GM12878 (cell line): Measurements from ENCODE around the gene LYZL1. TPM values are rescaled to one million over a fixed set of nuclear protein-coding genes. Genes with fewer than 3 reads are reported as not detected.

Experiments used
- ATAC-seq: fragments of 200-7000 bp; cut with Tn5 transposase; 3 replicates; pipeline ENCODE4 v1.9.1; 2020; ENCODE audit warnings: mild to moderate bottlenecking, moderate library complexity
- BruUV-seq: library from RNA; stranded (reverse); fragments of 400-500 nt; replicated peaks from 2 replicates; lab custom pipeline; 2021; lab: Mats Ljungman, UMichigan
- CTCF ChIA-PET: fragments of 300-600 bp; sonication (Branson Sonifier 250); formaldehyde crosslinking; extraction: SDS; loops from one replicate; lab custom pipeline; 2021; ENCODE audit warnings: inconsistent platforms; lab: Yijun Ruan, JAX
- POLR2A ChIA-PET: fragments of 350-600 bp; formaldehyde crosslinking; extraction: SDS; loops from one replicate; lab custom pipeline; 2021; ENCODE audit warnings: inconsistent platforms; lab: Charles Lee
- RAD21 ChIA-PET: fragments of 300-600 bp; sonication (Branson Sonifier 250); formaldehyde crosslinking; loops from one replicate; lab custom pipeline; 2023; ENCODE audit warnings: antibody characterized with exemption; ENCODE audit not compliant: unreplicated experiment; lab: Charles Lee
- SMC1A ChIA-PET: fragments of 300-600 bp; sonication (Branson Sonifier 250); formaldehyde crosslinking; loops from one replicate; lab custom pipeline; 2023; ENCODE audit not compliant: unreplicated experiment, uncharacterized antibody; lab: Charles Lee
- DNase-seq: peaks from one replicate; pipeline ENCODE4 v3.0.0-alpha.2; 2011; ENCODE audit warnings: low read depth, low spot score
- FAIRE-seq: peaks from 3 replicates; lab custom pipeline; 2011; peaks lifted over from hg19 to GRCh38; lab: Jason Lieb, UNC
- H2AFZ ChIP-seq: 2 replicates; pipeline ENCODE4 v1.6.0; 2011; ENCODE audit warnings: low read depth, low read length, control low read depth; ENCODE audit not compliant: control insufficient read depth
- H3K27ac ChIP-seq: 2 replicates; pipeline ENCODE4 v1.5.1; 2011; ENCODE audit warnings: control low read depth; ENCODE audit not compliant: control insufficient read depth, insufficient read depth
- H3K27me3 ChIP-seq, 2 experiments: replicated peaks in 1 of 2; 2 replicates each; pipeline versions ENCODE4 v1.6.0 to v1.6.1; 2011; ENCODE audit warnings: low read length in 1 of 2; ENCODE audit not compliant: control insufficient read depth in 2 of 2, insufficient read depth in 2 of 2
- H3K36me3 ChIP-seq, 2 experiments: 2 replicates each; pipeline ENCODE4 v1.5.1; 2011; ENCODE audit warnings: low read length in 1 of 2; ENCODE audit not compliant: control insufficient read depth in 2 of 2, insufficient read depth in 2 of 2
- H3K4me1 ChIP-seq: 2 replicates; pipeline ENCODE4 v1.6.1; 2011; ENCODE audit warnings: mild to moderate bottlenecking, low read length, moderate library complexity, mixed read lengths; ENCODE audit not compliant: control insufficient read depth, insufficient read depth
- H3K4me2 ChIP-seq: 2 replicates; pipeline ENCODE4 v1.6.0; 2011; ENCODE audit warnings: control low read depth; ENCODE audit not compliant: control insufficient read depth, insufficient read depth
- H3K4me3 ChIP-seq: fragments of 200-600 bp; sonication (generic); 2 replicates; pipeline ENCODE4 v1.5.1; 2016
- H3K79me2 ChIP-seq: 2 replicates; pipeline ENCODE4 v1.6.0; 2011; ENCODE audit warnings: low read length; ENCODE audit not compliant: control insufficient read depth, insufficient read depth
- H3K9ac ChIP-seq: 2 replicates; pipeline ENCODE4 v1.8.0; 2011; ENCODE audit warnings: low read length, control low read depth, mixed read lengths; ENCODE audit not compliant: control insufficient read depth, insufficient read depth
- H3K9me3 ChIP-seq: replicated peaks from 3 replicates; pipeline ENCODE4 v1.5.1; 2011; ENCODE audit warnings: mild to moderate bottlenecking, low read length; ENCODE audit not compliant: control insufficient read depth, insufficient read depth
- H4K20me1 ChIP-seq: 2 replicates; pipeline ENCODE4 v1.6.0; 2011; ENCODE audit not compliant: control insufficient read depth, insufficient read depth
- BACH1 ChIP-seq: fragments of 450-650 bp; IDR thresholded peaks from 2 replicates; pipeline ENCODE4 v1.6.1; 2017; ENCODE audit warnings: mild to moderate bottlenecking, borderline replicate concordance
- CBFB ChIP-seq: IDR thresholded peaks from 2 replicates; pipeline ENCODE4 v1.6.1; 2016; ENCODE audit warnings: antibody characterized with exemption, low read depth
- FOXM1 ChIP-seq: IDR thresholded peaks from 2 replicates; pipeline ENCODE4 v1.6.1; 2012; ENCODE audit warnings: low read depth, mild to moderate bottlenecking, inconsistent platforms, low read length, moderate library complexity
- GATAD2B ChIP-seq: fragments of 450-650 bp; conservative IDR thresholded peaks from 2 replicates; pipeline ENCODE4 v1.6.1; 2017; ENCODE audit warnings: low read depth, mild to moderate bottlenecking, moderate library complexity
- HDAC2 ChIP-seq: fragments of 200-600 bp; sonication (generic); IDR thresholded peaks from 2 replicates; pipeline ENCODE4 v1.6.1; 2017
- IRF5 ChIP-seq: fragments of 450-650 bp; IDR thresholded peaks from 2 replicates; pipeline ENCODE4 v1.6.1; 2017; ENCODE audit warnings: borderline replicate concordance
- LARP7 ChIP-seq: fragments of 450-650 bp; IDR thresholded peaks from 2 replicates; pipeline ENCODE4 v1.6.1; 2017; ENCODE audit warnings: mild to moderate bottlenecking
- MAX ChIP-seq: IDR thresholded peaks from 2 replicates; pipeline ENCODE4 v1.6.1; 2012; ENCODE audit warnings: low read depth, low read length, improper control_type of control experiment
- MTA2 ChIP-seq: fragments of 450-650 bp; IDR thresholded peaks from 2 replicates; pipeline ENCODE4 v1.6.1; 2016; ENCODE audit warnings: low read depth, mild to moderate bottlenecking, moderate library complexity
- MYB ChIP-seq: fragments of 150-350 bp; IDR thresholded peaks from 2 replicates; pipeline ENCODE4 v1.6.1; 2014; ENCODE audit warnings: mild to moderate bottlenecking, low read depth, low read length, borderline replicate concordance
- MYC ChIP-seq: IDR thresholded peaks from 2 replicates; pipeline ENCODE4 v1.6.1; 2011; ENCODE audit warnings: mild to moderate bottlenecking, low read length, moderate library complexity, inconsistent platforms; ENCODE audit not compliant: insufficient read depth, insufficient replicate concordance, insufficient read length, severe bottlenecking
- NFXL1 ChIP-seq: fragments of 450-650 bp; IDR thresholded peaks from 2 replicates; pipeline ENCODE4 v1.6.1; 2017; ENCODE audit warnings: antibody characterized with exemption, mild to moderate bottlenecking, borderline replicate concordance
- NFYA ChIP-seq: IDR thresholded peaks from 2 replicates; pipeline ENCODE4 v1.6.1; 2011; ENCODE audit warnings: low read depth, mild to moderate bottlenecking, low read length, improper control_type of control experiment, borderline replicate concordance
- PKNOX1 ChIP-seq: fragments of 450-650 bp; IDR thresholded peaks from 2 replicates; pipeline ENCODE4 v1.6.1; 2016; ENCODE audit warnings: mild to moderate bottlenecking
- POLR2AphosphoS5 ChIP-seq: IDR thresholded peaks from 2 replicates; pipeline ENCODE4 v1.6.1; 2011; ENCODE audit warnings: mild to moderate bottlenecking, low read length, inconsistent platforms
- SREBF1 ChIP-seq: IDR thresholded peaks from 2 replicates; pipeline ENCODE4 v1.6.1; 2012; ENCODE audit warnings: mild to moderate bottlenecking, low read length
- ZBTB11 ChIP-seq: fragments of 450-650 bp; formaldehyde crosslinking; IDR thresholded peaks from 2 replicates; pipeline ENCODE4 v1.5.0; 2022; ENCODE audit warnings: mild to moderate bottlenecking, missing genetic modification characterization
- WGBS: methylation state at CpG from one replicate; pipeline ENCODE4 v1.1.6; 2016; ENCODE audit warnings: low lambda C conversion rate; ENCODE audit not compliant: insufficient replicate concordance, insufficient coverage; ENCODE audit errors: missing lambda C conversion rate; 5-methylcytosine and 5-hydroxymethylcytosine counted together
- in situ Hi-C: fragments of 300-500 bp; cut with MboI; formaldehyde crosslinking; loops from 9 replicates; pipeline ENCODE4 v1.14.3; 2018; ENCODE audit warnings: mixed read lengths
- intact Hi-C: fragments of 100-400 bp; cut with micrococcal nuclease; formaldehyde crosslinking; loops from one replicate; pipeline ENCODE4 v1.14.2; 2022; ENCODE audit not compliant: unreplicated experiment
- polyA plus RNA-seq, 11 experiments: library from polyadenylated mRNA; depleted of rRNA in 4 of 11; unstranded in 6 of 11; stranded (reverse) in 5 of 11; fragments of >200 nt; fragmentation: Nextera tagmentation in 4 of 11; fragmentation: Illumina TruSeq in 1 of 11; extraction: Ambion mirVana in 4 of 11; extraction: Trizol in 1 of 11; gene quantifications; 1 replicate in 1 of 11; 2 replicates in 10 of 11; pipeline versions ENCODE4 v1.2.1 to v1.2.3, GENCODE V29; 2011 to 2016; ENCODE audit warnings: inconsistent platforms in 2 of 11, missing spikeins in 2 of 11, low read depth in 1 of 11
- total RNA-seq, 4 experiments: library from RNA; depleted of rRNA in 3 of 4; stranded (reverse); fragments of >200 nt in 3 of 4; fragmentation: Illumina TruSeq in 1 of 4; extraction: Trizol in 1 of 4; gene quantifications; 2 replicates each; pipeline versions ENCODE4 v1.2.1 to v1.2.3, GENCODE V29; 2013 to 2021

The LYZL1 gene
- total and polyA plus RNA-seq, 10 of the 15 experiments (the other 5 are each of a cell fraction or from before 2014, with no cell fraction given), result not detected

GRCh38 chr10:29257106-29257783, 31.6 kb upstream of the LYZL1 start:
- H3K36me3 ChIP-seq, result no peaks in the 10 kb centered on the region
- FAIRE-seq, result no peak
- no peak overlapping the region for H3K4me2 ChIP-seq
- no peak overlapping the region for H3K4me3 ChIP-seq
- no peak overlapping the region for H3K27ac ChIP-seq
- SMC1A ChIA-PET, result interaction anchor here (0.6 to 0.7 kb wide), 2 partner anchors 418 to 935 kb away, joined by 3 to 4 read pairs; no protein-coding TSS in a partner anchor
- no peak for DNase-seq
- WGBS, result 20% methylated on average over 11 of the region's 11 CpGs
- H2AFZ ChIP-seq, result no peak overlapping the region
- BruUV-seq, result no TSS peak
- in situ Hi-C loops, result no loop called here
- no peak overlapping the region for H3K9ac ChIP-seq
- intact Hi-C loops, result loop anchor here (5.0 kb wide), 1 partner anchor 45 kb away; no protein-coding TSS in a partner anchor
- CTCF ChIA-PET, result no interaction called here
- no peaks in the 10 kb centered on the region for H3K9me3 ChIP-seq
- H3K4me1 ChIP-seq, result no peaks in the 10 kb centered on the region
- no peak for ATAC-seq
- RAD21 ChIA-PET, result no interaction called here
- H4K20me1 ChIP-seq, result no peaks in the 10 kb centered on the region
- H3K79me2 ChIP-seq, result no peaks in the 10 kb centered on the region
- H3K27me3 ChIP-seq, result peaks cover 0 to 2% of the 10 kb centered on the region in 2 experiments; a peak in 3 of 4 replicates
- POLR2A ChIA-PET, result no interaction called here
- no peak for TF ChIP-seq LARP7
- TF ChIP-seq NFYA, result no peak
- TF ChIP-seq MYB, result no peak
- no peak for TF ChIP-seq PKNOX1
- TF ChIP-seq SREBF1, result no peak
- no peak for TF ChIP-seq MYC
- TF ChIP-seq CBFB, result no peak
- no peak for TF ChIP-seq POLR2AphosphoS5
- no peak for TF ChIP-seq FOXM1
- no peak for TF ChIP-seq NFXL1
- no peak for TF ChIP-seq BACH1
- TF ChIP-seq ZBTB11 (CRISPR knock-in tag), result no peak
- TF ChIP-seq MTA2, result no peak
- TF ChIP-seq IRF5, result no peak
- no peak for TF ChIP-seq GATAD2B
- no peak for TF ChIP-seq HDAC2
- no peak for TF ChIP-seq MAX
